Left lung (tissue), 10 donors: ENCODE results near the gene NEMP1. TPM values are rescaled to one million over a fixed set of nuclear protein-coding genes. Genes with fewer than 3 reads are reported as not detected.
"Not testable (repeated sequence)": the region's sequence is repeated elsewhere in the genome, so short reads cannot be mapped to it uniquely, and the experiment has no call there.

Experiments
- ATAC-seq: fragments of 200-7000 bp; cut with Tn5 transposase; one replicate; pipeline ENCODE4 v1.9.1; 2020; ENCODE audit warnings: moderate library complexity
- DNase-seq, 4 donors: peaks; one replicate each; pipeline ENCODE4 v3.0.0-alpha.2; 2013 to 2020
- H3K27ac ChIP-seq, 2 donors: fragments of 200-600 bp; sonication (generic) in 1 of 2; one replicate each; pipeline versions ENCODE4 v1.5.0 to v1.8.0; 2020 to 2021
- H3K27me3 ChIP-seq, 2 donors: fragments of 200-600 bp; sonication (generic) in 1 of 2; one replicate each; pipeline versions ENCODE4 v1.5.0 to v1.8.0; 2020 to 2021
- H3K36me3 ChIP-seq, 2 donors: fragments of 200-600 bp; sonication (generic) in 1 of 2; one replicate each; pipeline versions ENCODE4 v1.5.0 to v1.8.0; 2020 to 2021
- H3K4me1 ChIP-seq, 2 donors: fragments of 200-600 bp; one replicate each; pipeline ENCODE4 v1.8.0; 2021
- H3K4me3 ChIP-seq, 2 donors: fragments of 200-600 bp; sonication (generic) in 1 of 2; one replicate each; pipeline versions ENCODE4 v1.5.0 to v1.8.0; 2020 to 2021; ENCODE audit warnings: mild to moderate bottlenecking in 1 of 2
- H3K9me3 ChIP-seq, 2 donors: fragments of 200-600 bp; sonication (generic) in 1 of 2; one replicate each; pipeline versions ENCODE4 v1.5.0 to v1.8.0; 2020 to 2021
- intact Hi-C, 2 donors: fragments of 100-400 bp; cut with DNase I; formaldehyde crosslinking; loops; one replicate each; pipeline versions ENCODE4 v1.11.2 to v1.14.2; 2022
- polyA plus RNA-seq, 6 donors: library from polyadenylated mRNA; unstranded; fragments of 120-200 nt; gene quantifications; one replicate each; pipeline ENCODE4 v1.2.1, GENCODE V29; 2013; ENCODE audit not compliant: insufficient read length in 6 of 6
- total RNA-seq, 2 donors: library from RNA; stranded (reverse); fragmentation: NEBNext Ultra II Directional; extraction: Animal tissue kit (Norgen Biotek cat#: 25700); gene quantifications; one replicate each; pipeline ENCODE4 v1.2.1, GENCODE V29; 2021
- TF ChIP-seq, protein P1 (sequence below), 2 donors: fragments of 200-600 bp; sonication (generic) in 1 of 2; IDR thresholded peaks; one replicate each; pipeline versions ENCODE4 v1.5.0 to v1.8.0; 2021; ENCODE audit warnings: antibody characterized with exemption in 2 of 2
- donor health status: DM: no; HTN: yes; CAD: no.
- donor health status: DM: no; HTN: no; CAD: no.

Gene NEMP1
- total and polyA plus RNA-seq, 8 donors, result 16.4 to 29.2 (median 26.6) TPM

DNA sequence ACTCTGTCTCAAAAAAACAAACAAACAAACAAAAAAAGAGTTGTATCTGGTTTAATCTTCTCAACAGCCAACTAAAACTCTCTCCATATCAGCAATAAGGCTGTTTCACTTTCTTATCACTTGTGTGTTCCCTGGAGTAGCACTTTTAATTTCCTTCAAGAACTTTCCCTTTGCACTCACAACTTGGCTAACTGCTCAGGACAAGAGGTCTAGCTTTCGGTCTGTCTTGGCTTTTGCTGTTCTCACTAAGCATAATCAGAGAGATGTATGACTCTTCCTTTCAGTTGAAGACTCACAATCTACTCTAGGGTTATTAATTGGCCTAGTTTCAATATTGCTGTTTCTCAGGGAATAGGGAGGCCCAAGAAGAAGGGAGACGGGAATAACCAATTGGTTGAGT is 12.3 kb downstream of the NEMP1 start:
- Histone ChIP-seq H3K36me3 (peaks cover 0 to 24% of the 10 kb centered on the region in 2 donors), H3K27me3 (no peaks in the 10 kb centered on the region), H3K9me3 (no peaks in the 10 kb centered on the region), H3K27ac (peak overlapping the region in 1 of 2 donors; percentile 39), H3K4me1 (peaks cover 2 to 17% of the 10 kb centered on the region in 2 donors), H3K4me3 (no peak overlapping the region)
- DNase-seq (no peak), ATAC-seq (peak; percentile 37)
- TF ChIP-seq, protein P1, sequence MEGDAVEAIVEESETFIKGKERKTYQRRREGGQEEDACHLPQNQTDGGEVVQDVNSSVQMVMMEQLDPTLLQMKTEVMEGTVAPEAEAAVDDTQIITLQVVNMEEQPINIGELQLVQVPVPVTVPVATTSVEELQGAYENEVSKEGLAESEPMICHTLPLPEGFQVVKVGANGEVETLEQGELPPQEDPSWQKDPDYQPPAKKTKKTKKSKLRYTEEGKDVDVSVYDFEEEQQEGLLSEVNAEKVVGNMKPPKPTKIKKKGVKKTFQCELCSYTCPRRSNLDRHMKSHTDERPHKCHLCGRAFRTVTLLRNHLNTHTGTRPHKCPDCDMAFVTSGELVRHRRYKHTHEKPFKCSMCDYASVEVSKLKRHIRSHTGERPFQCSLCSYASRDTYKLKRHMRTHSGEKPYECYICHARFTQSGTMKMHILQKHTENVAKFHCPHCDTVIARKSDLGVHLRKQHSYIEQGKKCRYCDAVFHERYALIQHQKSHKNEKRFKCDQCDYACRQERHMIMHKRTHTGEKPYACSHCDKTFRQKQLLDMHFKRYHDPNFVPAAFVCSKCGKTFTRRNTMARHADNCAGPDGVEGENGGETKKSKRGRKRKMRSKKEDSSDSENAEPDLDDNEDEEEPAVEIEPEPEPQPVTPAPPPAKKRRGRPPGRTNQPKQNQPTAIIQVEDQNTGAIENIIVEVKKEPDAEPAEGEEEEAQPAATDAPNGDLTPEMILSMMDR (IDR thresholded peaks at IDR 0.05), result no peak
- intact Hi-C loops, result loop anchor here in 1 of 2 donors (10.0 kb wide), 1 partner anchor 51 kb away; the partner anchor contains the start of gene TAC3

DNA sequence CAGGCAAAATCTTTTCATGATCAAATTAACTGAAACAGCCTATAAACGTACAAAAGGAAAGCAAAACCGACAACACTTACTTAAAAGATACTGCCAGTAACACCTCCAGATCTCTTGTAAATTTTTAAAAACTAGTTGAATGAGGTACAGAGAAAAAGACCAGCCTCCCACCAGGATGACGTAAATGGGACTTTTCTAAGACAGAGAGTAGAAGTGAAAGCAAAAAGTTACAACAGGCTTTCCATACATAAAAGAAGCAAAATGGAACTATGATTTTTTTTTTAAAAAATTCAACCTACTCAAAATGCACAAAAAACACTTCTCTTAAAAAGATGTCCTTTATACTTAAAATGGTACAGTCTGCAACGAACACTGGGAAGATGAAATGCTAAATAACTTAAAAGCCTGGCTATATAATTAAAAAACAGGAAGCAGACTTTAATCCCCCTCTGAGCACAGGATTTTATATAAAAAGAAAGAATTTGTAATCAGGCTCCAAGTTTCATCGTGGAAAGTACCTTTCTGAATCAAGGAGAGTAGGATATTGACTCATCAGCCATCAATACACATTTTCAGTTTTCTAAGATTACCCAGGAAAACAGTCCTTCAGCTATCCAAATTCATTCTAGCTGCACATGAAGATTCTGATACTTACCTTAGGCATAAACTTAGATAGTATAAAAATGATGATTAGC is 14.5 kb downstream of the NEMP1 start:
- Histone ChIP-seq H3K27ac (peak overlapping the region in 1 of 2 donors; percentile 38), H3K36me3 (peaks cover 0 to 31% of the 10 kb centered on the region in 2 donors), H3K9me3 (no peaks in the 10 kb centered on the region), H3K4me3 (no peak overlapping the region), H3K4me1 (peaks cover 0 to 8% of the 10 kb centered on the region in 2 donors), H3K27me3 (no peaks in the 10 kb centered on the region)
- ATAC-seq, result no peak
- intact Hi-C loops, result loop anchor here in 1 of 2 donors (10.0 kb wide), 1 partner anchor 49 kb away; the partner anchor contains the start of gene TAC3
- TF ChIP-seq, protein P1 (IDR thresholded peaks at IDR 0.05), result no peak
- no peak for DNase-seq

DNA sequence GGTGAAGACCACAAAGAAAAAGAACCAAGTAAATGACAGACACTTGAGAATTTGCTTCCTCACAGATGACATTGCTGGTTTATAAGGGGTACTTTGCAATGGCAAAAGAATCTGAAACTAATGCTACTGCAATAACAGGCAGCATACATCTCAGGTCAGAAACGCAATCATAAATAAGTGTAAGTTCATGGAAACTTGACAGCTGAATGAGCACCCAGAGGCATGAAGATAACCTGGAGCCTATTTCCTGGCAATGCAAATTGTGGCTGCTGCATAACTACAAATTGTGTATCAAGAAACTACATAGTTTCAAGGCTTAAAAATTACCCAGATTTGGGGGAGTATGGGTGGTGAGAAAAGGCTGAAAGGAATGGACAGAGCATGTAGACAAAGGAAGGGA is 20.1 kb downstream of the NEMP1 start:
- TF ChIP-seq, protein P1 (IDR thresholded peaks at IDR 0.05), result no peak
- H3K27ac ChIP-seq, result no peak overlapping the region
- ATAC-seq, result no peak
- peaks cover 0 to 5% of the 10 kb centered on the region in 2 donors for H3K4me1 ChIP-seq
- DNase-seq, result no peak
- intact Hi-C loops, result no loop called here
- H3K4me3 ChIP-seq, result no peak overlapping the region
- H3K9me3 ChIP-seq, result no peaks in the 10 kb centered on the region
- peaks cover 0 to 36% of the 10 kb centered on the region in 2 donors for H3K36me3 ChIP-seq
- no peaks in the 10 kb centered on the region for H3K27me3 ChIP-seq

DNA sequence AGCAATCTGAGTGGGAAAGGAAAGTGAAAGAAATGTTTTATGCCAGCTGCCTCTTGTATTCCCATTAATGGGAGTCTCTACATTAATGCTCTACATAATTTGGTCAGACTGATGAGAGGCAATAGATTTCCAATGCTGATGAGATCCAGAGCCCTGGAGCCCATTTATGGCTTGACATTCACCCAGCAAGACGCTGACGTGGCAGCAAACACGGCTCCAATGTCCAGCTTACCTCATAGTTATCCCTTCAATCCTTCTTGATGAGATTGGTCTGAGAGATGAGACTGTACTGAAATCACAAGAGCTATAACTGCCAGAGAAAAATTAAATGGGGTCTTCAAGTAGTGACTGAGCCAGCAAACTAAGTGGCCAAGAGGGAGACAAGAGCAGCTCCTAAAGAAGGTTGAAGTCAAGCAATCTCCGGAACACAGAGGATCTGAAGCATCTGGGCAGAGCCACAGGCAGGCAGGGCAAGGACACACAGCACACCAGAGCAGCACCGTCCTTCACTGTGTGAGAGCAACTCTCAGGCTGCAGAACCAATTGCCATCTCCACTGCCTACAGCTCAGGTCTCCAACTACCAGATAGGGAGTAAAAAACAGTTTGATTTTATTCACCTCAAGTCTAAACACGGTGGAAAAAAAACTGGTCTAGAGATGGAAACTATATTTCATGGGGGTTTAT is 21.4 kb downstream of the NEMP1 start:
- H3K36me3 ChIP-seq, result peaks cover 0 to 35% of the 10 kb centered on the region in 2 donors
- TF ChIP-seq, protein P1 (IDR thresholded peaks at IDR 0.05), result no peak
- H3K27ac ChIP-seq, result no peak overlapping the region
- no peaks in the 10 kb centered on the region for H3K27me3 ChIP-seq
- H3K4me3 ChIP-seq, result no peak overlapping the region
- DNase-seq (no peak), ATAC-seq (no peak)
- intact Hi-C loops, result no loop called here
- H3K4me1 ChIP-seq, result peaks cover 0 to 5% of the 10 kb centered on the region in 2 donors
- H3K9me3 ChIP-seq, result no peaks in the 10 kb centered on the region

DNA sequence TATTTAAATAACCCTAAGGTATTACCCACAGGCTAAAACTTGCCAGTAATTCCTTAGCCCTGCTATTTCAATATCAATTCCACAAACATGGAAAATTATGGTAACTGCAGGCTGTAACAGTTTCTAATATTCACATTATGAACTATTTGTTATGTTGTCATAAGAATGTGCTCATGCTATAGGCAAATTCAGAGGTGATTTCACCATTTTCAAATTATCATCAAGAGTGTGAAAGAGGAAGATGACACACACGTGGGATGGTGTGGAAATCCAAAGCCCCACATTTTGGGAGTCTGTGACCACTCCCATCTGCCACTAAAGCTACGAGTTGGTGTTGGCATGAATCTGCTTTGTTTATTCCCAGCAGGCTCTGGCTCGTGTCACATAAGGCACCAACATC is 22.8 kb downstream of the NEMP1 start:
- peaks cover 0 to 29% of the 10 kb centered on the region in 2 donors for H3K36me3 ChIP-seq
- H3K4me3 ChIP-seq, result no peak overlapping the region
- H3K27ac ChIP-seq, result no peak overlapping the region
- H3K9me3 ChIP-seq, result no peaks in the 10 kb centered on the region
- no peaks in the 10 kb centered on the region for H3K27me3 ChIP-seq
- H3K4me1 ChIP-seq, result peaks cover 0 to 5% of the 10 kb centered on the region in 2 donors
- ATAC-seq (no peak), DNase-seq (no peak)
- TF ChIP-seq, protein P1 (IDR thresholded peaks at IDR 0.05), result no peak
- intact Hi-C loops, result no loop called here

DNA sequence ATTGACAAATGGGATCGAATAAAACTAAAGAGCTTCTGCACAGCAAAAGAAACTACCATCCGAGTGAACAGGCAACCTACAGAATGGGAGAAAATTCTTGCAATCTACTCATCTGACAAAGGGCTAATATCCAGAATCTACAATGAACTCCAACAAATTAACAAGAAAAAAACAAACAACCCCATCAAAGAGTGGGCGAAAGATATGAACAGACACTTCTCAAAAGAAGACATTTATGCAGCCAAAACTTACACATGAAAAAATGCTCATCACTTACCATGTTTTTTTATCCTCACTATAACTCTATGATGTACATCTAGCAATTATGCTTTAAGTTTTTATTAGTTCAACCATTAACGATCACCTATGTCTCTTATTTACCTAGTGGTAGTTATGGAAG is 24.7 kb downstream of the NEMP1 start:
- ATAC-seq, DNase-seq, H3K27ac ChIP-seq, intact Hi-C loops, H3K27me3 ChIP-seq, H3K4me3 ChIP-seq, H3K9me3 ChIP-seq: not testable (repeated sequence)
- Histone ChIP-seq H3K4me1 (peaks cover 0 to 11% of the 10 kb centered on the region in 2 donors), H3K36me3 (peaks cover 0 to 10% of the 10 kb centered on the region in 2 donors)

DNA sequence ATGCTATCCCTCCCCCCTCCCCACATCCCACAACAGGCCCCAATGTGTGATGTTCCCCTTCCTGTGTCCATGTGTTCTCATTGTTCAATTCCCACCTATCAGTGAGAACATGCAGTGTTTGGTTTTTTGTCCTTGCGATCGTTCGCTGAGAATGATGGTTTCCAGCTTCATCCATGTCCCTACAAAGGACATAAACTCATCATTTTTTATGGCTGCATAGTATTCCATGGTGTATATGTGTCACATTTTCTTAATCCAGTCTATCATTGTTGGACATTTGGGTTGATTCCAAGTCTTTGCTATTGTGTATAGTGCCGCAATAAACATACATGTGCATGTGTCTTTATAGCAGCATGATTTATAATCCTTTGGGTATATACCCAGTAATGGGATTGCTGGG is 25.4 kb downstream of the NEMP1 start:
- H3K27me3 ChIP-seq, intact Hi-C loops, H3K9me3 ChIP-seq, H3K4me3 ChIP-seq, H3K27ac ChIP-seq, DNase-seq, ATAC-seq, H3K36me3 ChIP-seq: not testable (repeated sequence)
- H3K4me1 ChIP-seq, result peaks cover 0 to 19% of the 10 kb centered on the region in 2 donors
